HL-60 (cell line): ENCODE measurements around the gene BRSK1.

Experiments used
- CTCF ChIP-seq: IDR thresholded peaks from one replicate; pipeline ENCODE4 v1.5.1; 2011; ENCODE audit warnings: low read length, control low read depth, inconsistent platforms; ENCODE audit not compliant: insufficient read depth
- POLR2AphosphoS5 ChIP-seq: IDR thresholded peaks from 2 replicates; pipeline ENCODE4 v1.6.1; 2012; ENCODE audit warnings: low read depth
- REST ChIP-seq: IDR thresholded peaks from 2 replicates; pipeline ENCODE4 v1.6.1; 2012; ENCODE audit warnings: low read depth; ENCODE audit not compliant: insufficient replicate concordance

GRCh38 chr19:55241143-55241934, 42.5 kb upstream of the BRSK1 start:
- no peak for TF ChIP-seq CTCF
- no peak for TF ChIP-seq REST
- TF ChIP-seq POLR2AphosphoS5, result no peak
